ENCODE measurements around the gene IMMP2L.

DNA sequence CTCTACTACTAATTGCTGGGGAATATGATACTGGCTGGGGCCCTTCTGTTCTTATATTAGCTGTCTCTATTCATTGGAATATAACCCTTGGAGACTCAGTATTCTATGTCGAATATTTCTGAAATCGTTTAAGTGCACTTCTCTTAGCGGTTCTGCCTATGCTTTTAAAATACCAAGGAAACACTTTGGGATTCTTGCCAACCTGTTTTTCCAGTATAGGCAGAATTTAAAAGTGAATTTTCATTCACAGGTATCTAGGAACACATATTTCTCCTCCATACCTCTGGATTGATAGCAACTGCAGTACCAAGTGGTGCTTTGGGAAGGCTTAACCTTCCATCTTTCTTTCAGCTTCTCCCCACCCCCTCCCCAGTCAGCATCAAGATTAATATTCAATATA, 841.7 kb downstream of the IMMP2L start:
- TF ChIP-seq, protein P1, sequence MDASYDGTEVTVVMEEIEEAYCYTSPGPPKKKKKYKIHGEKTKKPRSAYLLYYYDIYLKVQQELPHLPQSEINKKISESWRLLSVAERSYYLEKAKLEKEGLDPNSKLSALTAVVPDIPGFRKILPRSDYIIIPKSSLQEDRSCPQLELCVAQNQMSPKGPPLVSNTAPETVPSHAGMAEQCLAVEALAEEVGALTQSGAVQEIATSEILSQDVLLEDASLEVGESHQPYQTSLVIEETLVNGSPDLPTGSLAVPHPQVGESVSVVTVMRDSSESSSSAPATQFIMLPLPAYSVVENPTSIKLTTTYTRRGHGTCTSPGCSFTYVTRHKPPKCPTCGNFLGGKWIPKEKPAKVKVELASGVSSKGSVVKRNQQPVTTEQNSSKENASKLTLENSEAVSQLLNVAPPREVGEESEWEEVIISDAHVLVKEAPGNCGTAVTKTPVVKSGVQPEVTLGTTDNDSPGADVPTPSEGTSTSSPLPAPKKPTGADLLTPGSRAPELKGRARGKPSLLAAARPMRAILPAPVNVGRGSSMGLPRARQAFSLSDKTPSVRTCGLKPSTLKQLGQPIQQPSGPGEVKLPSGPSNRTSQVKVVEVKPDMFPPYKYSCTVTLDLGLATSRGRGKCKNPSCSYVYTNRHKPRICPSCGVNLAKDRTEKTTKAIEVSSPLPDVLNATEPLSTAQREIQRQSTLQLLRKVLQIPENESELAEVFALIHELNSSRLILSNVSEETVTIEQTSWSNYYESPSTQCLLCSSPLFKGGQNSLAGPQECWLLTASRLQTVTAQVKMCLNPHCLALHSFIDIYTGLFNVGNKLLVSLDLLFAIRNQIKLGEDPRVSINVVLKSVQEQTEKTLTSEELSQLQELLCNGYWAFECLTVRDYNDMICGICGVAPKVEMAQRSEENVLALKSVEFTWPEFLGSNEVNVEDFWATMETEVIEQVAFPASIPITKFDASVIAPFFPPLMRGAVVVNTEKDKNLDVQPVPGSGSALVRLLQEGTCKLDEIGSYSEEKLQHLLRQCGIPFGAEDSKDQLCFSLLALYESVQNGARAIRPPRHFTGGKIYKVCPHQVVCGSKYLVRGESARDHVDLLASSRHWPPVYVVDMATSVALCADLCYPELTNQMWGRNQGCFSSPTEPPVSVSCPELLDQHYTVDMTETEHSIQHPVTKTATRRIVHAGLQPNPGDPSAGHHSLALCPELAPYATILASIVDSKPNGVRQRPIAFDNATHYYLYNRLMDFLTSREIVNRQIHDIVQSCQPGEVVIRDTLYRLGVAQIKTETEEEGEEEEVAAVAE (CRISPR knock-in tag; IDR thresholded peaks at IDR 0.05; ENCODE audit: borderline replicate concordance), result no peak
- TF ChIP-seq SMC3 (IDR thresholded peaks at IDR 0.05; ENCODE audit: low read length) (no peak), JUND (CRISPR knock-in tag; IDR thresholded peaks at IDR 0.05) (no peak), MLXIP (CRISPR knock-in tag; IDR thresholded peaks at IDR 0.05; ENCODE audit: borderline replicate concordance) (no peak), KIAA2018 (CRISPR knock-in tag; IDR thresholded peaks at IDR 0.05; ENCODE audit: borderline replicate concordance) (no peak)

Measured in HepG2 (cell line).